Measurements from ENCODE around the gene LRP8. TPM values are rescaled to one million over a fixed set of nuclear protein-coding genes. Genes with fewer than 3 reads are reported as not detected.

LRP8 gene
- total RNA-seq, 1 experiment from 2014 or later: 56.3 TPM

DNA sequence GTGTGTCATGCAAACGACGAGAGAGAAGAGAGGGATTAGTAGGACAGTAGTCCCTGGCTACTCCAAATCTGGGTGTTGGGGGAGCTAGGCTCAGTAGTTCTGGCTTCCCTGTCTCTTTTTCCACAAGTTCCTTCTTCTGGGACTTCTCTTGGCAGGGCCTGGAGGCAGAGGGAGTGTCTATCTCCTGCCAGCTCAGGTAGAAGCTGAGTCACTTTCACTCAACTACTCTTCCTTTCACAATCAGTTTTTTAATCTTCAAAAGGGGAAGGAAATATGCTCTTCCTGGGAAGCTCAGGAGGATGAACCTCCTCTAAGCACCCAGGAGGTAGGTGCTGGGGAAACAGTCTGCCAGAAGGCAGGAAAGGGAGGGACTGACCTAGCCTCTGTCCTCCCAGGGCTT lies 54.3 kb downstream of the LRP8 start (continued):
- TF ChIP-seq, protein P1, sequence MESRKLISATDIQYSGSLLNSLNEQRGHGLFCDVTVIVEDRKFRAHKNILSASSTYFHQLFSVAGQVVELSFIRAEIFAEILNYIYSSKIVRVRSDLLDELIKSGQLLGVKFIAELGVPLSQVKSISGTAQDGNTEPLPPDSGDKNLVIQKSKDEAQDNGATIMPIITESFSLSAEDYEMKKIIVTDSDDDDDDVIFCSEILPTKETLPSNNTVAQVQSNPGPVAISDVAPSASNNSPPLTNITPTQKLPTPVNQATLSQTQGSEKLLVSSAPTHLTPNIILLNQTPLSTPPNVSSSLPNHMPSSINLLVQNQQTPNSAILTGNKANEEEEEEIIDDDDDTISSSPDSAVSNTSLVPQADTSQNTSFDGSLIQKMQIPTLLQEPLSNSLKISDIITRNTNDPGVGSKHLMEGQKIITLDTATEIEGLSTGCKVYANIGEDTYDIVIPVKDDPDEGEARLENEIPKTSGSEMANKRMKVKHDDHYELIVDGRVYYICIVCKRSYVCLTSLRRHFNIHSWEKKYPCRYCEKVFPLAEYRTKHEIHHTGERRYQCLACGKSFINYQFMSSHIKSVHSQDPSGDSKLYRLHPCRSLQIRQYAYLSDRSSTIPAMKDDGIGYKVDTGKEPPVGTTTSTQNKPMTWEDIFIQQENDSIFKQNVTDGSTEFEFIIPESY (IDR thresholded peaks at IDR 0.05; ENCODE audit: extremely low read depth, insufficient replicate concordance, low read length): no peak
- no peak for TF ChIP-seq SRF (IDR thresholded peaks at IDR 0.05; ENCODE audit: low read depth)
- no peak for TF ChIP-seq ZNF274 (IDR thresholded peaks at IDR 0.05; ENCODE audit: low read depth, low read length)
- TF ChIP-seq, protein P2, sequence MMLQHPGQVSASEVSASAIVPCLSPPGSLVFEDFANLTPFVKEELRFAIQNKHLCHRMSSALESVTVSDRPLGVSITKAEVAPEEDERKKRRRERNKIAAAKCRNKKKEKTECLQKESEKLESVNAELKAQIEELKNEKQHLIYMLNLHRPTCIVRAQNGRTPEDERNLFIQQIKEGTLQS (IDR thresholded peaks at IDR 0.05): no peak
- no peak for TF ChIP-seq EGR1 (IDR thresholded peaks at IDR 0.05; ENCODE audit: low read depth)
- no peak for TF ChIP-seq RAD21 (IDR thresholded peaks at IDR 0.05; ENCODE audit: low read depth)
- no peak for TF ChIP-seq SP1 (IDR thresholded peaks at IDR 0.05; ENCODE audit: low read depth)
- TF ChIP-seq MAX (IDR thresholded peaks at IDR 0.05): no peak
- no peak for TF ChIP-seq CBX3 (IDR thresholded peaks at IDR 0.05; ENCODE audit: low read depth)

GRCh38 chr1:53272349-53272748 lies 55.5 kb downstream of the LRP8 start:
- intact Hi-C loops (cut with micrococcal nuclease): loop anchor here (10.0 kb wide), 1 partner anchor 412 kb away; no protein-coding TSS in a partner anchor
- no peaks in the 10 kb centered on the region for H3K9me2 ChIP-seq (ENCODE audit: insufficient read depth)
- H3K4me1 ChIP-seq (ENCODE audit: control insufficient read depth in 1 of 2, insufficient read depth in 2 of 2, low read length in 2 of 2): peaks cover 0 to 9% of the 10 kb centered on the region in 2 experiments; a peak in 1 of 4 replicates
- RAD21 ChIA-PET (ENCODE audit: low non-redundant PET in 1 of 2, low total read pairs in 2 of 2, uncharacterized antibody in 2 of 2, unreplicated experiment in 2 of 2): no interaction called here
- no peak overlapping the region for H2AFZ ChIP-seq (ENCODE audit: low read depth, low read length, poor library complexity, severe bottlenecking)
- ATAC-seq: no peak
- POLR2A ChIA-PET: no interaction called here
- TF ChIP-seq JUND (IDR thresholded peaks at IDR 0.05): no peak
- TF ChIP-seq, protein P2 (IDR thresholded peaks at IDR 0.05): no peak
- H4K20me1 ChIP-seq (ENCODE audit: insufficient read depth): no peaks in the 10 kb centered on the region
- no peak for DNase-seq (ENCODE audit: low read depth, low spot score)
- H3K36me3 ChIP-seq (ENCODE audit: control insufficient read depth in 1 of 2, insufficient read depth in 2 of 2, low read length in 2 of 2): peaks cover 7 to 21% of the 10 kb centered on the region in 2 experiments; a peak in 3 of 4 replicates
- no peak overlapping the region for H3K27ac ChIP-seq (ENCODE audit: low read depth, low read length)
- no peaks in the 10 kb centered on the region for H3K27me3 ChIP-seq (ENCODE audit: insufficient read depth, low read length)
- H3K9me3 ChIP-seq (ENCODE audit: control insufficient read depth in 1 of 2, insufficient read depth in 1 of 2, low read depth in 1 of 2, low read length in 2 of 2): no peaks in the 10 kb centered on the region
- H3K79me2 ChIP-seq (ENCODE audit: insufficient read depth, low read length): no peaks in the 10 kb centered on the region
- no peak overlapping the region for H3K9ac ChIP-seq (ENCODE audit: low read length)
- BruUV-seq (replicated peaks): no TSS peak
- H3K4me3 ChIP-seq (replicated peaks in 1 of 2; ENCODE audit: low read depth in 1 of 2, low read length in 2 of 2): no peak overlapping the region
- no peak overlapping the region for H3K4me2 ChIP-seq (ENCODE audit: low read length)
- CTCF ChIA-PET: no interaction called here
